ENCODE data around the gene LSM11.

DNA sequence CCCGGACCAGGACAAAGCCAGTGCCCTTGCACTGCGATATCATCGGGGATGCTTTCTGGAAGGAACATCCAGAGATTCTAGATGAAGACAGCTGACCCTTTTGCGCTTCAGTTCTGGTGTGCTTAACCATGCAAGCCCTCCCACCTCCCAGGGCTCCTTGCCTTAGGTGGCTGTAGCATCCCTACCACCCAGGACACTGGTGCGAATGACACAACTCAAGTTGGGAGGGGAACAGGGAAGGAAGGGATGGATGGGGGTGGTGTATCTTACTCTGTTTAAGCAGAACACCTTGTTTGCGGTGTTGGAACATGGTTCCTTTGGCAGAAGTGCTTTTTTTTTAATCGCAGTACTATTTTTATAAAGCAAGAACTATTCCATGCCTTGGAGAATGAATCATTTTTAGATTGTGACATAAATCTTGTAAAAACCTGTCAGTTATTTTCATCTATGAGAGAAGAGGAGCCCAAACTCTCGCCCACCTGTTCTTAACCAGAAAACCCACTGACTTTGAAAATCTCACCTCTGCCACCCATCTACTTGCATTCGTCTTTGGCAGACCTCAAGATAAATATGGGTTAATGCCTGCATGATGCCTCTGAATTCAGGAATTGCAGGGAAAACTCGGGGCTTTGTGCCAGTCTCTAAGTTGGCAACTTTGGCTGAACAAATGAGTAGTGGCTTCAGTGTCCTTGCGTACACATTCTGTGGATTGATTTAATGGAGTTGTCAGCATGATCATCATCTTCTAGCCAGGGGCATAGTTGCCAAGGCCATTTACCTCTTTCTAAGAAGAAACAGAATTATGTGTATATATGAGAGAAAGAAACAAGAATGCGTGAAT is 3.9 kb upstream of the LSM11 start:
- TF ChIP-seq, protein P1, sequence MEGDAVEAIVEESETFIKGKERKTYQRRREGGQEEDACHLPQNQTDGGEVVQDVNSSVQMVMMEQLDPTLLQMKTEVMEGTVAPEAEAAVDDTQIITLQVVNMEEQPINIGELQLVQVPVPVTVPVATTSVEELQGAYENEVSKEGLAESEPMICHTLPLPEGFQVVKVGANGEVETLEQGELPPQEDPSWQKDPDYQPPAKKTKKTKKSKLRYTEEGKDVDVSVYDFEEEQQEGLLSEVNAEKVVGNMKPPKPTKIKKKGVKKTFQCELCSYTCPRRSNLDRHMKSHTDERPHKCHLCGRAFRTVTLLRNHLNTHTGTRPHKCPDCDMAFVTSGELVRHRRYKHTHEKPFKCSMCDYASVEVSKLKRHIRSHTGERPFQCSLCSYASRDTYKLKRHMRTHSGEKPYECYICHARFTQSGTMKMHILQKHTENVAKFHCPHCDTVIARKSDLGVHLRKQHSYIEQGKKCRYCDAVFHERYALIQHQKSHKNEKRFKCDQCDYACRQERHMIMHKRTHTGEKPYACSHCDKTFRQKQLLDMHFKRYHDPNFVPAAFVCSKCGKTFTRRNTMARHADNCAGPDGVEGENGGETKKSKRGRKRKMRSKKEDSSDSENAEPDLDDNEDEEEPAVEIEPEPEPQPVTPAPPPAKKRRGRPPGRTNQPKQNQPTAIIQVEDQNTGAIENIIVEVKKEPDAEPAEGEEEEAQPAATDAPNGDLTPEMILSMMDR (IDR thresholded peaks at IDR 0.05; ENCODE audit: insufficient read depth, low read length, poor library complexity, severe bottlenecking) = no peak
- TF ChIP-seq EZH2phosphoT487 (conservative IDR thresholded peaks at IDR 0.05; ENCODE audit: low read length) = no peak

Measured in SU-DHL-6 (cell line).